ENCODE results near the gene MRO. TPM values are rescaled to one million over a fixed set of nuclear protein-coding genes. Genes with fewer than 3 reads are reported as not detected.

MRO gene
- polyA plus RNA-seq, 1 of the 3 experiments (the other 2 are of a cell fraction): not detected

DNA sequence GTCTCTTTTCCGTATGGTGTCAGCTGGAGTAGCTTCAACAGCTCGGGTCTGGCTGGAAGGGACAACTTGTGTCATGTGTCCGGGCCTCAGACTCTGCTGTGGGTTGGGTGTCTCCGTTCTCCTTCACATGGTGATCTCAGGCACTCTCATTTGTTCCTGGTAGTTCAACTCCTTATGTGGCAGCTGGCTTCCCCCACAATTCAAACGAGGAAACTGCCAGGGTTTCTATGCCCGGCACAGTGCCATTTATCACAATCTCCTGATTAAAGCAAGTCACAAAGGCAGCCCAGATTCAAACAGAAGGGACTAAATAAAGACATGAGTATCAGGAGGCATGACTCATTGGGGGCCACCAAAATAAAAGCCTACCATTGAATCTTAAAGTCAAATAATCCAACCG is 22.7 kb downstream of the MRO start:
- H3K27ac ChIP-seq (ENCODE audit: low read depth in 2 of 2, low read length in 1 of 2): no peak overlapping the region
- H4K20me1 ChIP-seq (ENCODE audit: insufficient read depth): no peaks in the 10 kb centered on the region
- H3K36me3 ChIP-seq (replicated peaks in 1 of 2; ENCODE audit: control insufficient read depth in 1 of 2, insufficient read depth in 2 of 2, low read length in 1 of 2): no peaks in the 10 kb centered on the region
- no peak overlapping the region for H3K4me3 ChIP-seq (ENCODE audit: low read depth in 2 of 2, low read length in 1 of 2)
- H3F3A ChIP-seq (replicated peaks; ENCODE audit: insufficient read depth): no peaks in the 10 kb centered on the region
- no peak overlapping the region for H3K9ac ChIP-seq
- peaks cover 4% of the 10 kb centered on the region; the same call in 1 of the 2 replicates for H3K27me3 ChIP-seq (ENCODE audit: insufficient read depth)
- DNase-seq: no peak
- TF ChIP-seq EP300 (IDR thresholded peaks at IDR 0.05; ENCODE audit: borderline replicate concordance in 1 of 2, low read depth in 1 of 2, low read length in 1 of 2) (no peak), RCOR1 (IDR thresholded peaks at IDR 0.05; ENCODE audit: low read length) (no peak), JUND (IDR thresholded peaks at IDR 0.05) (no peak), MXI1 (IDR thresholded peaks at IDR 0.05; ENCODE audit: low read depth, low read length) (no peak), FOSL2 (IDR thresholded peaks at IDR 0.05; ENCODE audit: borderline replicate concordance, low read depth) (no peak), GATA2 (CRISPR knock-in tag; IDR thresholded peaks at IDR 0.05) (no peak), MEF2A (IDR thresholded peaks at IDR 0.05; ENCODE audit: borderline replicate concordance, low read depth) (no peak), TCF12 (IDR thresholded peaks at IDR 0.05) (no peak), POLR2AphosphoS5 (IDR thresholded peaks at IDR 0.05; ENCODE audit: low read depth, low read length) (no peak)
- TF ChIP-seq, protein P1, sequence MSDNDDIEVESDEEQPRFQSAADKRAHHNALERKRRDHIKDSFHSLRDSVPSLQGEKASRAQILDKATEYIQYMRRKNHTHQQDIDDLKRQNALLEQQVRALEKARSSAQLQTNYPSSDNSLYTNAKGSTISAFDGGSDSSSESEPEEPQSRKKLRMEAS (IDR thresholded peaks at IDR 0.05; ENCODE audit: low read depth): no peak
- TF ChIP-seq, protein P2, sequence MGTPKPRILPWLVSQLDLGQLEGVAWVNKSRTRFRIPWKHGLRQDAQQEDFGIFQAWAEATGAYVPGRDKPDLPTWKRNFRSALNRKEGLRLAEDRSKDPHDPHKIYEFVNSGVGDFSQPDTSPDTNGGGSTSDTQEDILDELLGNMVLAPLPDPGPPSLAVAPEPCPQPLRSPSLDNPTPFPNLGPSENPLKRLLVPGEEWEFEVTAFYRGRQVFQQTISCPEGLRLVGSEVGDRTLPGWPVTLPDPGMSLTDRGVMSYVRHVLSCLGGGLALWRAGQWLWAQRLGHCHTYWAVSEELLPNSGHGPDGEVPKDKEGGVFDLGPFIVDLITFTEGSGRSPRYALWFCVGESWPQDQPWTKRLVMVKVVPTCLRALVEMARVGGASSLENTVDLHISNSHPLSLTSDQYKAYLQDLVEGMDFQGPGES (IDR thresholded peaks at IDR 0.05; ENCODE audit: low read depth, low read length): no peak
- TF ChIP-seq, protein P3, sequence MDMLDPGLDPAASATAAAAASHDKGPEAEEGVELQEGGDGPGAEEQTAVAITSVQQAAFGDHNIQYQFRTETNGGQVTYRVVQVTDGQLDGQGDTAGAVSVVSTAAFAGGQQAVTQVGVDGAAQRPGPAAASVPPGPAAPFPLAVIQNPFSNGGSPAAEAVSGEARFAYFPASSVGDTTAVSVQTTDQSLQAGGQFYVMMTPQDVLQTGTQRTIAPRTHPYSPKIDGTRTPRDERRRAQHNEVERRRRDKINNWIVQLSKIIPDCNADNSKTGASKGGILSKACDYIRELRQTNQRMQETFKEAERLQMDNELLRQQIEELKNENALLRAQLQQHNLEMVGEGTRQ (IDR thresholded peaks at IDR 0.05; ENCODE audit: borderline replicate concordance, low read depth, low read length): no peak
- TF ChIP-seq, protein P4, sequence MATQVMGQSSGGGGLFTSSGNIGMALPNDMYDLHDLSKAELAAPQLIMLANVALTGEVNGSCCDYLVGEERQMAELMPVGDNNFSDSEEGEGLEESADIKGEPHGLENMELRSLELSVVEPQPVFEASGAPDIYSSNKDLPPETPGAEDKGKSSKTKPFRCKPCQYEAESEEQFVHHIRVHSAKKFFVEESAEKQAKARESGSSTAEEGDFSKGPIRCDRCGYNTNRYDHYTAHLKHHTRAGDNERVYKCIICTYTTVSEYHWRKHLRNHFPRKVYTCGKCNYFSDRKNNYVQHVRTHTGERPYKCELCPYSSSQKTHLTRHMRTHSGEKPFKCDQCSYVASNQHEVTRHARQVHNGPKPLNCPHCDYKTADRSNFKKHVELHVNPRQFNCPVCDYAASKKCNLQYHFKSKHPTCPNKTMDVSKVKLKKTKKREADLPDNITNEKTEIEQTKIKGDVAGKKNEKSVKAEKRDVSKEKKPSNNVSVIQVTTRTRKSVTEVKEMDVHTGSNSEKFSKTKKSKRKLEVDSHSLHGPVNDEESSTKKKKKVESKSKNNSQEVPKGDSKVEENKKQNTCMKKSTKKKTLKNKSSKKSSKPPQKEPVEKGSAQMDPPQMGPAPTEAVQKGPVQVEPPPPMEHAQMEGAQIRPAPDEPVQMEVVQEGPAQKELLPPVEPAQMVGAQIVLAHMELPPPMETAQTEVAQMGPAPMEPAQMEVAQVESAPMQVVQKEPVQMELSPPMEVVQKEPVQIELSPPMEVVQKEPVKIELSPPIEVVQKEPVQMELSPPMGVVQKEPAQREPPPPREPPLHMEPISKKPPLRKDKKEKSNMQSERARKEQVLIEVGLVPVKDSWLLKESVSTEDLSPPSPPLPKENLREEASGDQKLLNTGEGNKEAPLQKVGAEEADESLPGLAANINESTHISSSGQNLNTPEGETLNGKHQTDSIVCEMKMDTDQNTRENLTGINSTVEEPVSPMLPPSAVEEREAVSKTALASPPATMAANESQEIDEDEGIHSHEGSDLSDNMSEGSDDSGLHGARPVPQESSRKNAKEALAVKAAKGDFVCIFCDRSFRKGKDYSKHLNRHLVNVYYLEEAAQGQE (IDR thresholded peaks at IDR 0.05; ENCODE audit: low read depth, low read length): no peak
- no peaks in the 10 kb centered on the region for H3K9me2 ChIP-seq
- ChIA-PET CTCF (no interaction called here), POLR2A (no interaction called here)
- no peak overlapping the region for H3K4me2 ChIP-seq
- H2AFZ ChIP-seq (ENCODE audit: low read depth): no peak overlapping the region
- no peaks in the 10 kb centered on the region for H3K4me1 ChIP-seq (ENCODE audit: control insufficient read depth in 1 of 2, insufficient read depth in 2 of 2, low read depth in 1 of 2, low read length in 1 of 2)
- WGBS (ENCODE audit: low lambda C conversion rate): 45% methylated on average over 7 of the region's 7 CpGs
- H3K9me3 ChIP-seq: no peaks in the 10 kb centered on the region
- no peaks in the 10 kb centered on the region for H3K79me2 ChIP-seq (ENCODE audit: insufficient read depth)

All from SK-N-SH (cell line).